Raji (cell line): ENCODE data around the gene RRBP1.

Experiments
- POLR2A ChIP-seq: IDR thresholded peaks from 2 replicates; pipeline ENCODE4 v1.6.1; 2011; ENCODE audit warnings: low read depth, low read length, control low read depth; ENCODE audit not compliant: insufficient read depth

The RRBP1 gene

DNA sequence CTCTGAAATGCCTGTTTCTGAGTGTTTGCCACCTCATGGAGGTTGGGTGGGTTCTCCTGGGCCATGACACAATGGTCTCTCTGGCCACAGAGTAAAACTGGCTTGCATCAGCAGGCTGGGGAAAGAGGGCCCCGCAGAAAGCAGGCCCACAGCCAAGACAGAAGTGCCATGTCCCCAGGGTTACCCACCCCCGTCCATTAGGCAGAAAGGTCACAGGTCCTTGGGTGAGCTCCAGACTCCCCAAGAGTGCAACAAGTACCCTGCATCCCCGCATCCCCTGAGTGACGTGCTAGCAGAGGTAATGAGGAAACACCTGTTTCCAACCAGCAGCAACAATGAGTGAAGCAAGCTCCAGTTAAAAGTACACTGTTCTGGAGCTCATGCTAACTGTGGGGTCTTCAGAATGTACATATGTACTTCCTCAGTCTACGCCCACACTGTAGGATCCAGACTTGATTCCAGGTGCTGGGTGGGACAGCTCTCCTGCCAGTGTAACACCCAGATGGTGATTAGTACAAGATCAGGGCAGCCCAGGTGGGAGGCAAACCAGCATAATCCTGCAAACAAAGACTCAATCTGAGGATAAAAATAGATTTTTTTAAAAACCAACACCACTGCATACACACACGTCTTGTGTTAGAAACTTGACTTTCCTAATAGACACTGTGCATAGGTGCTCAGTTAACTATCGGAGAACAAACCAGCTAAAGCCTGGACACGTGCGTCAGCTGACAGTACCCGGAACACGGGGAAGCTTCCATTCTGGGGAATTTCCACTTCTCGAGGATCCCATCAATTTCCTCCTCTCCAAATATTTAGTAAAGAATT is 31.5 kb downstream of the RRBP1 start:
- TF ChIP-seq POLR2A, result no peak

DNA sequence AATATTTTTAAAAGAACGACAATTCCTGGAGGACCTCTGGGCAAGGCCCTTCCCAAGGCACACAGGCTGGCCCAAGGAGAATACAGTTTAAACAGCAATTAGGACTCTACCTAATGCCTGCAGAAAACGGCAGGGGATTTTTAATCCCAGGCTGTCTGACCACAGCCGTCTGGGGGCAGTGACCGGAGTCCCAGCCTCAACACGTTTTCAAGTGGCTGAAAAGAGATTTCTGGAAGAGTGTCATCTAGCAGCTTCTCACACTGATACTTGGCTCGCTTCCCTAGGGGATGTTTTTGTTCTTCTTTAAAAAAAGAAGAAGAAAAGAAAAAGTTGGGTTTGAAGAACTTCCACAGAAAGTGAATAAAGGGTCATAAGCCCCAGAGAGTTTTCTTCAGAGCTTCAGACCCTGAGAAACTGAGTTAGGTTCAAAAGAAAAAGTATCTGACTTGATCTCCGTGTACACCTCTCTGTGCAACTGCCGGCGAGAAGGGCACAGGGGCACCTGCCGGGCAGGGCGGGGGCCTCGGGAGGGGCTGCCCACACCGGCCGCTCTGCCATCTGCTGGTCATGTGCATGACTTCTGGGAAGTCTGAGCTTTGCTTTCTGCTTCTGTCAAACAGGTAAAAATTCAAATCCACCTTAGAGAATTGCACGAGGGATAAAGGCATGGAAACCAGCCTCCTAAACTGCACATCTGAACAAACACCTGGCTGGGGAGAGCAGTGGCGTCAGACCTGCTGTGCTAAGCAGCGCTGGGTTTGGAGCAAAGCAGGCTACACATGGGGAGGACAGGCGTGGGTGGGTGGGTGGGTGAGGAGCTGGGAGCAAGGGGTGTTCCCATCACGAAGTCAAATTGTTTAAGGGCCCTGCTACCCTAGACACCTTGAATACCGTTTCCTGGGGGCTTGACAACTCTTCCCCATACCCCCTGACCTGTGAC is 33.0 kb downstream of the RRBP1 start:
- TF ChIP-seq POLR2A, result no peak

DNA sequence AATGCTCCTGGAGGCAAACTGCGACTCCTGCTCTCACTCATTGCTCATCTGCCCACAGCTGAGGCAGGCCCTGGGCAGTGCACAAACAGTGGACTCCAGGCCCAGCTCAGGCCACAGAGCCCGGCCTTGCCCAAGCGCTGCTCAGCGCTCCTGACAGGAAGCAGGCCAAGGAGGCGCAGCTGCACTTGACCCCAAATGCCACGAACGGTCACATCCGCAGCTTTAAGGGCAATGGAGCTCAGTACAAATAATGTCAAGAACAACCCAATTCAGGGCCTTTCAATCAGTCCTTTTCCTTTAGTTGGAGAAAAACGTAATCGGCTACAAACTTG is 33.8 kb downstream of the RRBP1 start:
- no peak for TF ChIP-seq POLR2A

- TF ChIP-seq POLR2A, result no peak
These were observed 34.4 kb downstream of the RRBP1 start for GRCh38 chr20:17647391-17648314.

DNA sequence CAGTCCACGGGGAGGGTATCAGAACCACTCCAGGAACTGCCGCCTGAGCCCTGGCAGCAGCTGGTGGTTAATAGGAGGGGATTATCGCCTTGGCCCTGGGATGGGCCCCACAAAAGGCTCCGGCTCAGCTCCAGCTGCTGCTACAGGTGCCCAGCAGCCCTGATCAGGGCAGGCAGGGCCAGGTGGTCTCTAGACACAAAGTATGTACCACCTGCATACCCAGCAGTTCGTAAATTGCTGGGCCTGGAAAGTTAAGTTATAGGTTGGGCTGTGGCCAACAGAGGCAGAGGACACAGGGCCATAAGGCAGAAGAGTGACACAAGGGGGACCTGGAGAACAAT is 35.1 kb downstream of the RRBP1 start:
- no peak for TF ChIP-seq POLR2A

DNA sequence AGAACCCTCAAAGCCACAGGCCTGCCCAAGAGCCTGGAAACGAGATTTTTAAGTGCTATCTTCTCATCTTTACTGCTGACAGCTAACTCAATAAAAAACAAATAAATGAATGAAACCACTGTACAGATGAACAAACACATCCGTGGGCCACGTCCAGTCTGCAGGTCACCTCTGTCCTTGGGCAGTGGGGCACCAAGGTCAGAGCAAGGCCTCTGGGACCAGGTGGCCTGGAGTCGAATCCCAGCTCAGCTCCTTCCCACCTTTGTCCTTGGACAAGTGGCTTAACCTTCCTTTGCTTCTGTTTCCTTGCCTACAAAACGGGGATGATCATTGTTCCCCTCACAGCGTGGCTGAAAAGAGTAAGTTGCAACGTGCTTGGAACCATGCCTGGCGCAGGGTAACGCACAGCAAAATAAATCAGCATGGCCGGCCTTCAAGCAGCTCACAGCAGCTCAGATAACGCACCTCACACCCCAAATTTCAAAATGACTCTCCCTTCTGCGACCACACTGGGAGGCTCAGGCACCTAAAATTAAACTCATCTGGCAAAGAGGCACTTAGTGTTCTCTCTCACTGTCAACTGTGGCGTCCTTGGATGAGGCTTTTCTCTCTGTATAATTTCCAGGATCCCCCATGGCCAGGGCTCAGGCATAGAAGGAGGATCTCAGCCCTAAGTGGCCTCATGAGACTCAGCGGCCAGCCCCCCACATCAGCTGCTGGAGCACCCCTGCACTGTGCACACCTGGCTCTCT is 35.7 kb downstream of the RRBP1 start:
- TF ChIP-seq POLR2A, result no peak

DNA sequence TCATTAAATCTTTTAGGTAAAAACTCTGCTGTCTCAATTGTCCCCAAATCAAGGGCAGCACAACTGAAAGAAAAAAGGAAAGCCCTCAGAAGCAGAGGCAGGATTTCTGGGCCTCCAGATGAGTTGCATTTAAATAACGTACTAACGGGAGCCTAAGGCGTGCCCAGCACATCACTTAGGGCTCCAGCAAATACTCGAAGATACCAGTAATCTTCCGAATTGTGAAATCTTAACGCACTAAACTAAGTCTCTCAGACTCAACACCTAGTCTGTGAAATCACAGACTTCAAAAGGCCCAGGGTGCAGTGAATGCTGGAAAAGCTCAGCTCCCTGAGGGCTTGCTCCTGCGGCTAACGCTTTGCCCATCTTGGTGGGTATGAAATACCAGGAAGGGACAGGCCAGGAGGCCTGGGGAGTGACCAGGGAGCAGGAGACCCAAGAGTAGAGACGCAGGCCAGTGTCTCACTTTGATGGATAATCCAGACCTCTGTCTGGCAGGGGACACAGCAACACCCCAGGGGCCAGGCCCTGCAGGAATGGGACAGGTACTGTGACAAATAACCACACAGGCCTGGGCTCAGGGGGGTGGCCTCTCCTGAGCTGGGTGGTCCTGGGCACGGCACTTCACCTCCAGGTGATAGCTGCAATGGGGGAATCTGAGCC is 36.4 kb downstream of the RRBP1 start:
- TF ChIP-seq POLR2A, result no peak

DNA sequence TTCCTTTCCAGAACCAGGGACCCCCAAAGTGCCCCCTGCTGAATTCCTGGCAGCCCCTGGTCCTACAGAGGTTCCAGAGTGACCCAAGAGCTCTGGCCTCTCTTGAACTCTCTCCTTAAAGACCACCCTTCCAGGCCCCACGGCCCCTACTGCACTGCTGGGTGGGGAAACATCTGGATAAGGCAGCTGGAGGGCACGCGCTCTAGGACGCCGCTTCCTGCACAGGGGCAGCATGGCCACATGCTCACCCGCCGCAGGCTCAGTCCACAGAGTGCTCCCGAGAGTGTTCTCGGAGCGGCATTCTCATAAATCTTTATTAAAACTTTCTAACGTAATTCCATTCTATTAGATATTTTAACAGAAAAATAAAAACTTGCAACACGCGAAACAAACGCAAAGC is 37.0 kb downstream of the RRBP1 start:
- no peak for TF ChIP-seq POLR2A

DNA sequence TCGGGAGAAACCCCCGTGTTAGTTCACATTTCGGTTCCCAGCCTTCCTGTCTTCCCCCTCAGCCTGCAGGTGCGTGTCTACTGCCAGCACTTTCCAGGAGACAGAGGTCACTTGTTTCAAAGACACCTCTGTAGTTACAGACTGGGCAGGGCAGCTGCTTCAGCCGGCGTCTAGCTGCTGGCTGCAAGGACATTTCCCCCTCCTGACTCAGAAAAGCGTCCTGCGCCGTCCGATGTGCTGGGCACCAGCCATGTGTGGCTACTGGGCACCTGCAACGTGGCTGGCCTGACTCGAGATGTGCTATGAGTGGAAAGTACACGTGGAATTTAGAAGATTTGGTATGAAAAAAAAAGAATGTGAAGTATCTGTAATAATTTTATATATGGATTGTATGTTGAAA is 37.6 kb downstream of the RRBP1 start:
- no peak for TF ChIP-seq POLR2A

DNA sequence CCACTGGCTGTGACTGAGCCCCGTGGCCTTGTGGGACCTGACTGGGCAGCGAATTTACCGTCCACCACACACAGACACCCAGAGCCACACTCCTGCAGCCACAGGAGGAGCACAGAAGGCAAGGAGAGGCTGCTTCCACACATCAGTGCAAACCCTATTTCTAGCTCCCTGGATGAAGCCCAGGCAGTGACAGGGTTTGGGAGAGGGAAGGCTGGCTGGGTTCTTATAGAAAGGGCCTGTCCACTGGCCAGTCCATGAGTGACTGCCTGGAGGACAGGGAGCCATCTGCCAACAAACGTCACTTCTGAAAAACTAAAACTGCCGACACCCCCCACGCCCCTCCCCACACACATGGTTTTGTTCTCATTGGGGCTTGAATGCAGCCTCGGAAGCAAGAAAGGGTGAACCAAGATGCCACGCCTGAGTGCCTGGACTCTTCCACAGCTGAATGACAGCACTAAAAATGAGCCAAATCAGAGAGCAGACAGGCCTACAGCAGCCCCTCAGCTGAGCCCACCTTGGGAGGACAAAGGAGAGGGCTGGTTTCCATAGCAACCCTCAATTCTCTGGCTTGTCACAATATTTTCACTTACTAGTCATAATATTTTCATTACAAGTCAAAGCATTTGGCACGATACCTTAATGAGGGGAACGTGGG is 38.4 kb downstream of the RRBP1 start:
- TF ChIP-seq POLR2A, result no peak

GRCh38 chr20:17642404-17643269 is 39.4 kb downstream of the RRBP1 start:
- TF ChIP-seq POLR2A, result no peak

- TF ChIP-seq POLR2A, result no peak
These were observed 40.0 kb downstream of the RRBP1 start for GRCh38 chr20:17641993-17642392.
